ENCODE results near the gene FGD6. TPM values are rescaled to one million over a fixed set of nuclear protein-coding genes. Genes with fewer than 3 reads are reported as not detected.

Gene FGD6
- polyA plus RNA-seq, 2 of the 4 experiments (the other 2 are of a cell fraction) = 15.5 to 48.0 TPM

- ATAC-seq (no peak), FAIRE-seq (no peak), DNase-seq (ENCODE audit: low read depth in 1 of 2, low spot score in 1 of 2) (no peak)
- no peak for TF ChIP-seq E2F6 (IDR thresholded peaks at IDR 0.05; ENCODE audit: borderline replicate concordance, low read depth)
- H3K4me2 ChIP-seq = peak overlapping the region; percentile 70
- POLR2A ChIA-PET = no interaction called here
- peaks cover 54% of the 10 kb centered on the region for H3K4me1 ChIP-seq
- 41% methylated on average over 1 of the region's 1 CpG for WGBS (ENCODE audit: missing lambda C conversion rate)
- peak overlapping the region; percentile 78 to 91 for H3K27ac ChIP-seq
- CTCF ChIA-PET = interaction anchor here (0.8 to 5.7 kb wide), 8 partner anchors 8 to 141 kb away, joined by 3 to 54 read pairs (median 5); partner anchors contain the start of gene NR2C1
- no peak overlapping the region for H3K4me3 ChIP-seq
- no peaks in the 10 kb centered on the region for H3K9me3 ChIP-seq
These were observed 3.3 kb downstream of the FGD6 start for GRCh38 chr12:95213928-95214327.

GRCh38 chr12:95213119-95213518, 4.1 kb downstream of the FGD6 start:
- Histone ChIP-seq H3K4me2 (peak overlapping the region; percentile 70), H3K4me3 (peak overlapping the region; percentile 7; the same call in 1 of the 3 replicates), H3K4me1 (peaks cover 57% of the 10 kb centered on the region), H3K27ac (peak overlapping the region; percentile 78 to 91), H3K9me3 (no peaks in the 10 kb centered on the region)
- FAIRE-seq (no peak), DNase-seq (ENCODE audit: low read depth in 1 of 2, low spot score in 1 of 2) (no peak), ATAC-seq (no peak)
- POLR2A ChIA-PET = no interaction called here
- CTCF ChIA-PET = interaction anchor here (0.9 to 5.7 kb wide), 6 partner anchors 9 to 140 kb away, joined by 3 to 47 read pairs (median 3); partner anchors contain the start of gene NR2C1
- TF ChIP-seq ELK1 (IDR thresholded peaks at IDR 0.05; ENCODE audit: low read depth, low read length) (no peak), PHF8 (IDR thresholded peaks at IDR 0.05; ENCODE audit: borderline replicate concordance, low read depth) (no peak), REST (IDR thresholded peaks at IDR 0.05) (no peak), CBX8 (IDR thresholded peaks at IDR 0.05) (no peak), CHD2 (IDR thresholded peaks at IDR 0.05; ENCODE audit: low read length, partially characterized antibody) (no peak), ESRRA (IDR thresholded peaks at IDR 0.05; ENCODE audit: borderline replicate concordance, low read length) (no peak), JUN (IDR thresholded peaks at IDR 0.05) (no peak), MAFK (IDR thresholded peaks at IDR 0.05; ENCODE audit: partially characterized antibody) (no peak), RAD21 (conservative IDR thresholded peaks at IDR 0.05 in 1 of 2, IDR thresholded peaks at IDR 0.05 in 1 of 2) (no peak), FOSL2 (IDR thresholded peaks at IDR 0.05) (no peak), FOSL2 (CRISPR knock-in tag; IDR thresholded peaks at IDR 0.05) (no peak), POLR2AphosphoS2 (conservative IDR thresholded peaks at IDR 0.05; ENCODE audit: low read length) (no peak), MAZ (IDR thresholded peaks at IDR 0.05; ENCODE audit: borderline replicate concordance, low read depth, low read length) (no peak), HOXA7 (CRISPR knock-in tag; IDR thresholded peaks at IDR 0.05) (no peak), ATOH8 (CRISPR knock-in tag; IDR thresholded peaks at IDR 0.05; ENCODE audit: low read depth) (no peak), KDM5A (IDR thresholded peaks at IDR 0.05) (no peak), CBX2 (IDR thresholded peaks at IDR 0.05; ENCODE audit: borderline replicate concordance, low read depth) (no peak), HMGXB4 (CRISPR knock-in tag; IDR thresholded peaks at IDR 0.05; ENCODE audit: borderline replicate concordance) (no peak), NR3C1 (IDR thresholded peaks at IDR 0.05) (no peak)
- whole genome bisulfite sequencing (ENCODE audit: missing lambda C conversion rate) = 52% methylated on average over 4 of the region's 4 CpGs
